ENCODE results near the gene KRTAP13-3.

The KRTAP13-3 gene

DNA sequence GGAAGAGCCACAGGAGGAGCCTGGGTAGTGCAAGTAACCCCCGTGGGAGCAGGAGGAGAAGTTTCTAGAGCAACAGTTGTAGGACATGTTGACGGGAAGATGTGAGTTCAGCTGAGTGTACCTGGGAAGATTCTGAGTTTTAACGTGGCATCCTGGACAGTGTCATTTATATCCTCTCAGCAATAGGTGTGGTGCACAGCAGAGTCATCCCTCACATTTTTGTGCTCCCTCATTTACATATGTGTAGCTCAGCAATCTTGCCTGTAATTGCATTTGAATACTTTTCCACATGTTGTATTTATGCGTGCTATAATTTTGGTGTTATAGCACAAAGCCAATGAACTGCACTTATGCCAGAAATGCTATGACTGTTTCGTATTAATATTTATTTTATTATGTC, at the start of gene KRTAP13-3:
Gene KRTAP13-3, minus strand, starts transcription at position 101 of the 400 bp plus-strand sequence. Its CDS starts 14 bp downstream, at position 87.
- DNase-seq: no peak

DNA sequence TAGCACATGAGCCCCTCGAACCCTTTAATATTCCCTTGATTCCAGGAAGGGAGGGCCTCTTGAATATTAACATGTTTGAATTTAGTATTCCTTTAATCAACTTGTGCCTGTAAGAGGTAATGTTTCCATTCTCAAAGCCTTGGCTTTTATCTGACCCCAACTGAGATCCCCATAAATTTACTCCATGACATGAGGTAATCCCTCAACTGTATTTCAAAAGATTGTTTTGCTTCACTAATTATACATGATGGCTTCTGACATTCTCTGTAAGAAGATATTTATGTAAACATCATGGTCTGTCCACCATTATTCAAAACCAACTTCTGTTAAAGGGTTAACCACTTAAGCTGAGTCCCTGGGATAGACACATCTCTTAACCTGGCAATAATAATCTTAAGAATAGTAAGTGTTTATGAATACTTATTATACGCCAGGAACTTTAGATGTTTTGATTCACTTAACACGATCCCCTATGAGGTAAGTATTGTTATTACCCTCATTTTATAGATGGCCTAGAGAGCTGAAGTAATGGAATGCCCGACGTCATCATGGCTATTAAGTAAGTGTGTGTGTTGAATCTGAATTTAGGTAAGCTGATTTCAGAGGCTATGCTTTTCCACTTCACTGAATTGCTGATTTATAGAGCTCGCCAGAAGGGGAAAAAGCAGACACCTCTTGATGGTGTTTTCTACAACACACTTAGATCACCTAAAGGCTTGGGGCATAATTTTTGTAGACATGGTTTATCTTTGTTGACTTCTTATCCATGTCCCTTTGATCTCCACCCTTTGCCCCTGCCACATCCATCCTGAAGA, 43.4 kb upstream of the KRTAP13-3 start:
- DNase-seq: peak in 2 of 3 experiments; percentile 38 to 90

GRCh38 chr21:30463713-30464112, 38.0 kb upstream of the KRTAP13-3 start:
- DNase-seq: peak in 1 of 3 experiments; percentile 28

DNA sequence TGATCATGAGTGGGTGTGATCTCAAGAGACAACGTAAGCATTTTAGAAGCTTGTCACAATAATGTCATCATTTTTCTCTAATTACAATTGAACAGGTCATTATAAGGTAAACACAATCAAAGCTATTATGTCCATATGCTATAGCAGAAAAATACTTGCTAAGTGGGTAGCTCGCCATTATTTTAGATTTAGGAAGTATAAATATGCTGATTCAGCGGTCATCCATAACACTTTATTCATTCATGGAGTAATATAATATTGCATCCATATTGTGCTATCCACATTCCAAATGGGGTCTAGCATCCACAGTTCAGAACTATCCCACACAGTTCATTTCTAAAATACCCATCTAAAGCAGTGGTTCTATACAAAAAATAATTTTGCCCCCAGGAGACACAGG, 22.8 kb upstream of the KRTAP13-3 start:
- DNase-seq: peak in 1 of 3 experiments; percentile 25

GRCh38 chr21:30447056-30447455, 21.3 kb upstream of the KRTAP13-3 start:
- DNase-seq: no peak

DNA sequence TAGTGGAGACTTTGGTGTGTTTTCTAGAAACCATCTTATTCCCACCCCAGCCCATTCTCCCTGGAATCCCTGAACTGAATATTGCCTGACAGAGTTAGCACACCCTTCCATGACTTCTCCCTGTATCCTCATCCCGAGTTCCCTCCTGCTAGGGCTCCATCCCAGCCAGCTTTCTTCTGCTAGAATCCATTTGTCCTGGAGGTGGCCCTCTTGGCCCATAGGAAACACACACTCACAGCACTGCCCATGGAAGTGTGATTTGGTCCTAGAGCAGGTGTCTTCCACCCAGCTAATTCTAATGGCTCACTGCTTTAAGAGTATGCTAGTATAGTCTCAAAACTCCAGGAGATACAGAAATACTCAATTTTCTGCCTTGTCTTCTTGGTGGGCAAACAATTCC, 18.5 kb upstream of the KRTAP13-3 start:
- peak in 2 of 3 experiments; percentile 19 to 31 for DNase-seq

DNA sequence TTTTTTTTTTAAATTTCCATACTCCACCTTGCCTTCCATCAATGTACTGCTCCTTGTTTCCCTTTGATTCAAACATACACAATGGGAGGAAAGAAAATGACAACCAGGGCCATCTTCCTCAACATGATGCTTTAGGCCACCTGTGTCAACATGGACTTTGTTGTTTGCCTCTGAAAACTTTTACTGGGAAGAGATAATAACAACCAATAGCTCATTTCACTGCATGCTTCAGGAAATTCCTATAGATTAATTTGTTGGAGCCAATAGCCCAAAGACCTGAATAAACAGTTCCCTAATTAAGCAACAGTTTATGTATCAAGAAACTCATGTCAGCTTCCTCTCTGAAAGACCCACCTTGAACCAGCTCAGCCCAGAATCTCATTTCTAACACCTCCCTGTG, 17.5 kb upstream of the KRTAP13-3 start:
- no peak for DNase-seq

DNA sequence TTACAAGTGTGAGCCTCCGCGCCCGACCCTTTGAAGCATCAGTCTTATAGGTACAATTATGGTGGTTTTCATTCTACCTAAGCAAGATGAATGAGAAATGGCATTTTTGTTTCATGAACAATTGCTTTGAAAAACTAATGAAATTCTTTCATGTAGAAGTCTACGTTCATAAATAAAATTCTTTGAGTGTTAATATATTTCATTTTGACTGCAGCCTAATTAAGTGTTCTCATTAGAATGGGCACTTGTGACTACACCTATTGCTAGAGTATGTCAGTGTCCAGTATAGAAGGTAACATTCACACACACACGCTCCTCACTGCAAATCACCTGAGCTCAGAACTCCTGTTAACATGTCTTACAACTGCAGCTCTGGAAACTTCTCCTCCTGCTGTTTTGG, 14.2 kb upstream of the KRTAP13-3 start, which contains the start of gene KRTAP15-1:
Gene KRTAP15-1, plus strand, starts transcription at position 301 of the 400 bp plus-strand sequence. Its CDS starts 53 bp downstream, at position 354.
- no peak for DNase-seq

- peak in 2 of 3 experiments; percentile 39 to 73 for DNase-seq
Measured at GRCh38 chr21:30437010-30437565, 11.4 kb upstream of the KRTAP13-3 start.

DNA sequence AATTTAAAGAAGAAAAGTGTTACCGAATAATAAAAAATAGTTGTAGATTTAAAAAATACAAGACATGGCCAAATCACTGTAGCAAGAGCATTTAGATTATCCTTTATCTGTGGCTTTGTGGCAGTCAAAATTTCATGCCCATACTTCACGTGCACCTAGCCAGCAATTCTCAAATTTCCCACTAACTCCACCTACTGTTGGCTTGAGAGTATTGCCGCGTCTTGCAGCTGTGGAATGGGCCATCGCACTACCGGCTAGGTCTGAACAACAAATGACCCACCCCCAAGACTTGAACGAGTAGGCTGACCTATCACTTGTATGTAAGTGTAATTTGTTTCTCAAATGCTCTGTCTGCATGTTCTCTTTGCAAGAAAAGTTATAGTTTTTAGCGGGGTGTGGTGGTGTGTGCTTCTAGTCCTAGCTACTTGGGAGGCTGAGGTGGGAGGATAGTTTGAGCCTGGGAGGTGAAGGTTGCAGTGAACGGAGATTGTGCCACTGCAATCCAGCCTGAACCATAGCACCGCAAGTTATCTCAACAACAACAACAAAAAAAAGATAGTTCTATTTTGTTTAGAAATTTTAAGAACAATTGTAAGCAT, 8.4 kb upstream of the KRTAP13-3 start:
- DNase-seq: peak; percentile 2 to 40 (median 19)

DNA sequence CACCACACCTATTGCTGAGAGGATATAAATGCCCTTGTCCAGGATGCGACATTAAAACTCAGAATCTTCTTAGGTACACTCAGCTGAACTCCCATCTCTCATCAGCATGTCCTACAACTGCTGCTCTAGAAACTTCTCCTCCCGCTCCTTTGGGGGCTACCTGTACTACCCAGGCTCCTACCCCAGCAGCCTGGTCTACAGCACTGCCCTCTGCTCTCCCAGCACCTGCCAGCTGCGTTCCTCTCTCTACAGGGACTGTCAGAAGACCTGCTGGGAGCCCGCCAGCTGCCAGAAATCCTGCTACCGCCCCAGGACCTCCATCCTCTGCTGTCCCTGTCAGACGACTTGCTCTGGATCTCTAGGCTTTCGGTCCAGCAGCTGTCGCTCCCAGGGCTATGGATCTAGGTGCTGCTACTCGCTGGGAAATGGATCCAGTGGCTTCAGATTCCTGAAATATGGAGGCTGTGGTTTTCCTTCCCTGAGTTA, 4.5 kb upstream of the KRTAP13-3 start, which contains the start of gene KRTAP13-4:
Gene KRTAP13-4, plus strand, starts transcription at position 51 of the 486 bp plus-strand sequence. Its CDS starts 56 bp downstream, at position 107.
- no peak for DNase-seq

GRCh38 chr21:30426731-30427130, 1.0 kb upstream of the KRTAP13-3 start:
- no peak for DNase-seq

- DNase-seq: no peak
Measured at GRCh38 chr21:30415993-30416392, 9.7 kb downstream of the KRTAP13-3 start.

DNA sequence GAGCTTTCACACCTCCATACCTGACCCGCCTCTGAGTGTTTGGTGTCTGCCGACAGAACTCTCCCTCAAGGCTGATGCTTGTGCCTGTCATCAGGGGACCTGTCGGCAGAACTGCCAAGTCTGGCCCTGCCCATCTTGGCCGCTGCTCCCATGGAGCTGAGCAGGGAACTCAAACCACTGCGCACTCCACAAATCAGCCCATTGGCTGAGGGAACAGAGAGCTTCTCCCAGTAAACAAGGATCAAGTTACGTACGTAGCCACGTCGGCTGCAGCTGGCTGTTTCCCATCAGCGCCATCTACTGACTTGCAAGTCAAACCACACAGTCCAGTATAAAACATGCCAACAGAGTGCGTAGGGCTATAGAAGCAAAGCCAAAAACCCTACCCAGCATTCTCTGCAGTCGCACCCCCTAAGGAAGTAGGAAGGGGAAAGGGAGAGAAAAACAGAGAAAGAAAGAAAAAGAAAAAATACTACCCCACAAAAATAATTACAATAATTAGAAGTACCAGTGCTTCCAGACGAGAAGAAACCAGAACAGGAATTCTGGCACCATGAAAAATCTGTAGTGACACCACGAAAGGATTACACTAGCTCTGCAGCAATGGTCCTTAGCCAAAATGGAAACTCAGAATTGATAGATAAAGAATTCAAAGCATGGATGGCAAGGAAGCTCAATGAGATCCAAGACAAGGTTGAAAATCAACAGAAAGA, 16.8 kb downstream of the KRTAP13-3 start:
- peak in 2 of 3 experiments; percentile 11 to 65 for DNase-seq

DNA sequence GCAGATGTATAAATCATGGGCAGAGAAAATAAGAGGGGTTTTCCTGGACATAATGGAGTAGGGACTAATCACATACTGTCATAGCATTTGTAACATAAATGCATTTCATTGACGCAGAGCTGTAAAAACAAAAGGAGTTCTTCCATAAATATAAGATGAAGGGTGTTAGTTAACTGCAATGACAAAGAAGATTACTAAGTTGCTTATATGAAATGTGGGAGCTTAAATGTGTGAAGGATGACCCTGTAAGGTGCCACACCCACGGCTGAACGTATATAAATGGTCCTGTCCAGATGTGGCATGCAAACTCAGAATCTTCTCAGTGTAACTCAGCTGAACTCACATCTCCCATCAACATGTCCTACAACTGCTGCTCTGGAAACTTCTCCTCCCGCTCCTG, 30.0 kb downstream of the KRTAP13-3 start, which contains the start of gene KRTAP13-1:
Gene KRTAP13-1, plus strand, starts transcription at position 301 of the 400 bp plus-strand sequence. Its CDS starts 56 bp downstream, at position 357.
- peak in 1 of 3 experiments; percentile 40 for DNase-seq

DNA sequence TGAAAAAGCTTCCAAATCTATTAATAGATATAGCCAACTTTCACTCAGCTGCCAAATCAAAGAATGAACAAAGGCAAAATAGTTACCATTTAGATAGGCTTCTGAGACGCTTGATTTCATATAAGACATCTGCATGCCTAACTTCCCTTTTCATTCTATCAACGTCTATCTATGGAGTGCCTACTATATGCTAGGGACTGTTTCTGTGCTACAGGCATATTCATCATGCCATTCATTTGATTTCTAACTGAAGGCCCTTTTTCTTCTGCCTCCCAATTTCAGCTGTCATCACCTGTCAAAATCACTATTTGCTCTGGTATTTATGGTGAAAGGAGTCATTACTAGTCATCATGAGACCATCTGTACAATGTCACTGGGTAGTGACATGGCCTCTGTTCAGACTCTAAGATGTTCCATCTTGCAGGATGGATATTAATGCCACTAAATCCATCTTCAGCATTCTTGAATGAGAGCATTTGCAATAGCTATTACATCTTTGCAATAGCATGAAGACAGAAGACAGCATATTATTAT, 34.2 kb downstream of the KRTAP13-3 start:
- peak in 2 of 3 experiments; percentile 52 to 88 for DNase-seq

DNA sequence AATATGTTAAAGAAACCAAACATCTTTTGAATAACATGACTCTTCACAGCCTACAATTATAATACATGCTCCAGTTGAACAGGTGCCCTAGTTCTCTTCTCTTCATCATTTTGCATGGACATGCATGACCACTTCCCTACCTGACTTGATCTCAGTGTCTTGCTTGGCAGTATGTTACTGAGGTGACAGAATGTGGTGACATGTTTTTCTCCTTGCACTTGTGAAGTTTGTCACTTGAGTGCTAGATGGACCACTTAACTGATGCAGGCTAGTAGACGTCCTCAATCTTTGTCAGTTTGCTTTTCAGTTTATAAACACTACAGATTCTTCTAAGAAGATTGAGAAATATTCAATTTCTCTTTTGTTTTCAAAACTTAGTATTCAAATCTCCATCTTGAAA, 43.5 kb downstream of the KRTAP13-3 start:
- DNase-seq: no peak

Measured in NCI-H1417 (cell line).